GM18870 (cell line): Measurements from ENCODE around the gene IGF2BP1.
A peak's percentile ranks its signal among the peaks of the same experiment; 100 is the strongest.

Experiments used
- ATAC-seq: cut with Tn5 transposase; IDR thresholded peaks from one replicate; pipeline ENCODE4 v1.9.1; 2021; ENCODE audit warnings: moderate library complexity; ENCODE audit not compliant: unreplicated experiment

The IGF2BP1 gene

GRCh38 chr17:48997103-48997826 is at the start of gene IGF2BP1:
TSS of gene IGF2BP1 (plus strand) at chr17:48997385. CDS start at chr17:48997746, 361 bp downstream.
- no peak for ATAC-seq

GRCh38 chr17:48951572-48951971 is 45.6 kb upstream of the IGF2BP1 start:
- no peak for ATAC-seq

DNA sequence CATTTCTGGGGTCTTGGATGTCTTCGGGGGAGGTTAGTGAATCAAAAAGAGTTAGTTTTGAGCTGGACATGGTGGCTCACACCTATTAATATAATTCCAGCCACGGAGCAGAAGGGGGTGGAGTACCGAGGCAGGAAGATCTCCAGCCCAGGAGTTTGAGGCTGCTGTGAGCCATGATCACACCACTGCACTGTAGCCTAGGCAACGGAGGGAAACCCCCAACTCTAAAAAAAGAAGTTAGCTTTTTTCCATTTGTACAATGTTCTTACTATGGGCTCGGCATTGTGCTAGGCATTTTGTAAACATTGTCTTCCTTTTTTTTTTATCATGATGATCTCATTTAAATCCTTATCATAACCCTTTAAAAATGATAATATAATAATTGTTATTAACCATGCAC is 44.3 kb upstream of the IGF2BP1 start:
- peak; percentile 53 for ATAC-seq

DNA sequence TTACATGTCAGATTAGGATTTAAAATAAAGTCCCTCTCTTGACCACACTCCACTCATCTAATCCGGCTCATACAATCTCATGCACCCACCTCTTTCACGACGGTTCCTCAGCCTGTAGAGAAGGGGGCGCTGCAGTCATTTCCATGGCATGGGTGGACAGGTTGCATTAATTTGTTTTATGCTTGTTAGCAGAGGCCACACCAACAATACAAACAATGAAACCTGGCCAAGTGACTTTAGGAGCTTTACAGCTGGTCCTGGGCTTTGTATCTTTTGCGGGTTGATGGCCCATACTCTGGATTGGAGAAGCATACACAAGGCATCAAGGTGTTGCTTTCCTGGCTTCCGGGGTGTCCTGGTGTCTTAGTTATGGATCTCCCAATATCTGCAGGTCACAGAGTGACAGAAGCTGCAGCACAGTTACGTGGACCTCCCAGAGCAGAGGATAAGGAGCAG is 42.9 kb upstream of the IGF2BP1 start:
- ATAC-seq = no peak

- ATAC-seq = no peak
Measured at GRCh38 chr17:48960834-48961515, 36.2 kb upstream of the IGF2BP1 start.

- ATAC-seq = no peak
Measured at GRCh38 chr17:48961516-48962233, 35.5 kb upstream of the IGF2BP1 start.

DNA sequence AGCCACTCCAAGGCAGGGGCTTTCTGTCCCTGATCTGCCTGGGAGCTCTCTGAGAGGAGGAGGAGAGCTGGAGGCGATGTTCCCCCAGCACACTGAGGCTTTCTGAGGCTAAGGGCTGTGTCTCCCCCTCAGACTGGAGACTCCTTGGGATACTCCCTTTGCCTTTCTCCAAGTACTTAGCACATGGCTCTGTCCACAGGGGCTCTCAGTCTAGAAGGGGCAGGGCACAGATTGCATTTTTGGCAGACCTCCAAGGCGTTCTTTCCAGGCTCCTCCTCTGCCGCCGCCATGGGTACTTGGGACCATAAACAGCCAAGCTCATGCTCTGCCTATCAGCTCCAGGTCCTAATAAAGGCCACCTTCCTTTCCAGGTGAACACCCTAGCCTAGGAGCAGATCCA is 27.0 kb upstream of the IGF2BP1 start:
- ATAC-seq = no peak

DNA sequence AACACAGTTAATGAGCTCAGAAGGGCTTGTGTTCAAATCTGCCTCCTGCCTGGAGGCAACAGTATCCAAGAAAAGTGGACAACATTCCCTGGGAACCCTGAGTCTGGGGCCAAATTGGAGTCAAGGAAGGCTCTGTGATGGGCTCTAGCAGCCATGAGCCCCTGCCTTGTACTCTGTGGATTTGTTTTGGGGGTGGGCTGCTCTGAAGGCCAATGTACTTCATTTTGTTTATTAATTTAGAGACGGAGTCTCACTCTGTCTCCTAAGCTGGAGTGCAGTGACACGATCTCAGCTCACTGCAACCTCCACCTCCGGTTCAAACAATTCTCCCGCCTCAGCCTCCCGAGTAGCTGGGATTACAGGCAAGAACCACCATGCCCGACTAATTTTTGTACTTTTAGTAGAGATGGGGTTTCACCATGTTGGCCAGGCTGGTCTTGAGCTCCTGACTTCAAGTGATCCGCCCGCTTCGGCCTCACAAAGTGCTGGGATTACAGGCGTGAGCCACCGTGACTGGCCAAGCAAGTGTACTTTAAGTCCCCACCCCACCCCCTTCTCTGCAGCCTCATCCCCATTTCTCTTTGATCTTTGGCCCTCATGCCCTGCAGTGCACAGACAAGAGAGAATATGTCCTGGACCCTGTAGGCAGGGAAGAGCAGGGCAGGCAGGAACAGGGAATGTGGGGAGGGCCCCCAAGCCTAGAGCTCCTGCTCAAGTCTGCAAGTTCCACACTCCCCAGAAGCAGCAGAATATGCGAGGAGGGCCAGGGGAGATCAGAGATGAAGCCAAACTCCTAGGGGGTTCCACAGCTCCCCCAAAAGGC is 26.1 kb upstream of the IGF2BP1 start:
- no peak for ATAC-seq

- no peak for ATAC-seq
Measured at GRCh38 chr17:48972749-48973097, 24.5 kb upstream of the IGF2BP1 start.

- ATAC-seq = no peak
Measured at GRCh38 chr17:48973806-48974205, 23.4 kb upstream of the IGF2BP1 start.

GRCh38 chr17:48981927-48982539 is 15.2 kb upstream of the IGF2BP1 start:
- no peak for ATAC-seq

- ATAC-seq = no peak
Measured at GRCh38 chr17:48985436-48986245, 11.5 kb upstream of the IGF2BP1 start.

- ATAC-seq = no peak
Measured at GRCh38 chr17:48989100-48989499, 8.1 kb upstream of the IGF2BP1 start.

- ATAC-seq = no peak
Measured at GRCh38 chr17:48990882-48991357, 6.3 kb upstream of the IGF2BP1 start.

- ATAC-seq = no peak
Measured at GRCh38 chr17:48992444-48992843, 4.7 kb upstream of the IGF2BP1 start.

GRCh38 chr17:48993305-48993704 is 3.9 kb upstream of the IGF2BP1 start:
- no peak for ATAC-seq

DNA sequence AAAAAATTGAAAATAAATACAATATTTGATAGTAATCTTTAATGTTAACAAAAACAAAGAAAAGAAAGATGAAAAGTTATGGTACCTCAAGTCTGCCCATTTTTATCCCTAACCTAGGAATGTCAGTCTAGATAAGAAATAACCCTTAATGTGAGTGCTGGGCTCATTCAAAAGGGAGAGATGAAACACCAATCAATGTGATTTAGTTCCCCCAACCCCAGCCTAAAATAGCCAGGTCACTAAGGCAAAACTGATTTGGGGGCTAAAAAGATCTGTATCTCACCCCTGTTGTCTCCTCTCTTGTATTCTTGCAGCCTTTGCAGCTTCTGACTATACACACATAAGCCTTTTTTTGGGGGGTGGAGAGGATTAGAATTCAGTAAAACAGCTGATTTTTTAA is 3.2 kb upstream of the IGF2BP1 start:
- no peak for ATAC-seq

- ATAC-seq = no peak
Measured at GRCh38 chr17:48994549-48995303, 2.5 kb upstream of the IGF2BP1 start.
